T1000 (cell line): ENCODE results near the gene DSG1.
A peak's percentile ranks its signal among the peaks of the same experiment; 100 is the strongest.
"Not testable (repeated sequence)": the region's sequence is repeated elsewhere in the genome, so short reads cannot be mapped to it uniquely, and the experiment has no call there.

Source experiments
- DNase-seq: peaks from one replicate; lab custom pipeline; 2025; ENCODE audit warnings: mixed read lengths; lab: John Stamatoyannopoulos, UW

The DSG1 gene

DNA sequence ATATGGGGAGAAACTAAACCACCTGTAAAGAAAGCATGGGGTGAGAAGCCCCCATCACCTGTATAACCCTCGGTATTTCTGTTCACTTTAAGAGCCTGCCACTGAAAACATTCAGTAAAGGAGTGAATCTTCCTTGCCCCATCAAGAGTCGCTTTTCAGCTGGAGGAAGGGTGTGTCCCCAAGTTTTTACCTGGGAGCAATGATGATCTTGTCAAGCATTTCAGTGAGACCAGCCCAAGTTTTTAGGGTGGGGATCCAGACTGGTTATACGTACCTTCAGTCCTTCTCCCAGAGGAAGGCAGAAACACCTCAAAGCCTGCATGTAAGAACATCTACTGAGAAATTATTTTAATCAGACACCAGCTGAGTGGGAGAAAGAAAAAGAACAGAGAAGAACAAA lies at the start of gene DSG1:
Gene DSG1, plus strand, starts transcription at position 301 of the 400 bp plus-strand sequence. CDS start 141 bp downstream, outside the sequence.
- no peak for DNase-seq

DNA sequence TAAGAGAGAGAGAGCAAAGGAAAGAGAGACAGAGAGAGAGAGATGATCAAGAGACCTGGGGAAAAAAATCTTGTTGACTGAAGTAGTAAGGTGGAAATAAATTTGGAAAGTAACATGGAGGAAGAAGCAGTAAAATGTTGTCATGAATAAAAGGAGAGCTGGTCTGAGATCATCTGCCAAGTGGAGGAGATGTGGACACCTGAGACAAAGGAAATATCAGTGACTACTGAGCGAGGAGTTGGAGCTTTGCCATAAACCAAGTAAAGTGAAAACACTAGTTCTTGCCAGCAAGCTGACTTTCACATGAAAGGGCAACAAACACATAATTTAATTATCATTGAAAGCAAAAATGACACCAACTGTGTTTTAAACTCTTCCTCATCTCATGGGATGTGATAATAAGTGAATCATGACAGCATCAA lies 49.0 kb upstream of the DSG1 start:
- no peak for DNase-seq

DNA sequence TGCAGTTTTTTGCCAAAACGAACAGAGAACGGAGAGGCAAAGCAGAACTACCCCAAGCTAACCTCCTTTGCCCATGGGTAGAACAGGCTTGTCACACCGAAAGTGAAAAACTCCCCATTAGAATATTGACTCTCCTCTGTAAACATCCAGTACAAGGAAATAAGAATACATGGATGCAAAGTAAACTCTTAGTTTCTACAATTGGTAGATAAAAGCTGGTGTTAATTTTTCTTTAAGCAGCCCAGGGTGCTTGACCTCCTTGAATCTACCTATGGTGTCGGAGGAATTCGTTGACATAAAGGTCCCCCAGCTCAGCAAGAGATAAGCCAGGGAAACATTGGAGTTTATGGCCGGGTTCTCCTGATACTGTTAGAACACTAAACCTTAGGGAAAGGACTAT lies 48.4 kb upstream of the DSG1 start:
- no peak for DNase-seq

DNA sequence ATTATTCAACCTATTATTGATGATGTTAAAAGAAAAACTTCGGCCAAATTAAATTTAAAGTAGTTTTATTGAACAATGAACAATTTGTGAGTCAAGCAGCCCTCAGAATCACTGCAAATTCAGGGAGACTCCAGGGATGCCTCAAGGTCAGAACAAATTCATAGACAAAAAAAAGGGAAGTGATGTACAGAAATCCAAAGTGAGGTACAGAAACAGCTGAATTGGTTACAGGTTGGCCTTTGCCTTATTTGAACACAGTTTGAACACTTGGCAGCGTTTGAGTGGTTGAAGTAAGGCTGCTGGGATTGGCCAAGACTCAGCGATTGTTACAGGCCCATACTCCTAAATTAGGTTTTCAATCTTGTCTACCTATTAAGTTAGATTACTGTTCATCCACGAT lies 47.4 kb upstream of the DSG1 start:
- DNase-seq, result no peak

DNA sequence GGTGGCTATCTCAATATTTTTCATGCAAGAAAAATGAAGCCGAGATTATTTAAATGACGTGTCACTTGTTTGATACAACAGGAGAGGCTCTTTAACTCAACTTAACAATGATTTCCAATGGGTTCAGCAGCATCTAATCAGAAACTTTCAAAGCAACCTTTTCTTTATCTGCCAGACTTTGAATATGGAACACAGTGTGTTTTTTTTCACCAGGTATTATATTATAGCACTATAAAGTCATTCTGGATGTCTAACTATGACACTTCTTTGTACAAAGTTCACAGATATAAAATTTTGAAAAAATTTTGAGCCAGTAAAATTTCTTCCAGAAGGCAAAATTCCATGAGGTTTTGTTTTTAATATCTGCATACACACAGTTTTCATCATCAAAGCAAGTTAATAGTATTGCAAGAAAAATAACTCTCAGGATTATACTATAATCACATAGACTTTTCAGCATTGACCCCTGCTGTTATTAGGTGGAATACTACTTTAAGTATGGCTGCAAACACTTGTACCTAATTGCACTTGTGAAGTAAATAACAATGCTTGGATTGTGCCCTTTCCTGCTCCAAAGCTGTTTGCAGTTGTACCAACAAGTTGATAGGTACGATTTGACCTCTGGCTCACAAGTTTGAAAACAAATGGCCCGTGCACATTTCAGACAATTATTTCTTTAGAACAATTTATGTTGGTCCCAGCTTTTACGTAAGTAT lies 44.0 kb upstream of the DSG1 start:
- DNase-seq, result no peak

DNA sequence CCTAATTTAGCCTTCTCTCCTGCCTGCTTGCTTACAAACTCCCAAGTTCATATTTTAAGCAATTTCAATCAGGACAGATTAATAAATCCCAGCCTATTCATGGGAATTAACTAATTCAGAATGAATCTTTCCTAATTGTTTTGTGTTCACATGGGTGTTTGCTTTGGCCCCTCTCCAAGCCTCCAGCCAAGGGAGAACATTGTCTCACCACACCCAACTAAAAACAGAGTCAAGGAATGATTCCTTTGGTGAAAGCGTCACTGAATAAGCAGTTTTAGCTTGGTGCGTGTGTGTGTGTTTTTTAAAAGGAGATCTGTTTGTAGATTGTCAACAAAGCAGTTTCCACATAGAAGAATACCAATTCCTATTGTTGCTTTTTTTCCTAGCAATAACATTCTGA lies 43.0 kb upstream of the DSG1 start:
- DNase-seq, result no peak

DNA sequence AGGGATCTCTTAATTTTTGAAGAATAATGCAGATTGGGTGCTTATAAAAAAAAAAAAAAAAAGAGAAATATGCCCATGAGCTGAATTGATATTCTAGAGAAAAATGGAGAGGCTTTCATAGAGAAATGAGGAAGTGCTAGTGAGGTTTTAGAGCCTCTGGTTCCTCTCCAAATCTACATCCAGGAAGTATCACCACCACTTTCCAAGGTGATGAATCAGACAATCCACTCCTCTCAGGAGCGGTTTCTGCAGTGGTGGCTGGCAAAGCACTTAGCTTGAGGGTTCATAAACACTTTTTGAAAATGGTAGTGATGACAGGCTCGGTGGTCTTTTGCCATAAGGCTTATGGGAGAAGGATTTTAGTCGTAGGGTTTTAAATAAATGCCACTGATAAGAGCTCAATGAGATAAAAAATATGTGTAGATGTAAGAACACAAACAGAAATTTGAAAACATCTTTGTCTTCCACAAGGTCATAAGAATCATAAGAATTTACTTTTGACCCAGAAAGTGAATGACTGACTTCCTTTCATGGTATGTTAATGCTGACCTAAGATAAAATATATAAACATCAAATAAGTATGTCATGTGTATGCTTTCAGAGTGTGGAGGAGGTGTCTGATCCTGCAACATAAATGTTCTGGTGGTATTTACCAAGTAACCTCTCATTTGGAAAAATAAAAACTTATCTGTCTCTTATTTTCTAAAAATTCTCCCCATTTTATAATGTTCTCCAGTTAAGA lies 42.1 kb upstream of the DSG1 start:
- no peak for DNase-seq

DNA sequence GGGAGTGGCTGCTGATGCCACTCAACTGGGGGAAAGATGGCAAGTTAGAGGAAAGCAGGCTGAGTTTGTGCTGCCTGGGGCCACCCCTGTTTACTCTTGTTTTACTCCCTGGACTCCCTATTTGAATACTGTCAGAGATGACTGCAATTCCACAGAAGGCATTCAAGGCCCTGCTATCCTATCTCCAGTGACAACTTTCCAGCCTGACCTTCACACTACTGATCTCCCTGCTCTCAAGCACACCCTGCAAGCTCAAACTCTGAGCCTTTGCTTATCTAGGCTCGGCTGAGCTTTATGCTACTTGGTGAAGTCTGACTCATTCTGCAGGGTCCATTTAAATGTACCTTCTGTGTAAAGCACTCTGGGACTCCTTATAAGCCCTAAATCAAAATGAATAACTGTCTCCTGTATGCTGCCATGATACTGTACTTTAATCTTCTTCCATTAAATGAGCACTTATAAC lies 39.3 kb upstream of the DSG1 start:
- DNase-seq, result no peak

DNA sequence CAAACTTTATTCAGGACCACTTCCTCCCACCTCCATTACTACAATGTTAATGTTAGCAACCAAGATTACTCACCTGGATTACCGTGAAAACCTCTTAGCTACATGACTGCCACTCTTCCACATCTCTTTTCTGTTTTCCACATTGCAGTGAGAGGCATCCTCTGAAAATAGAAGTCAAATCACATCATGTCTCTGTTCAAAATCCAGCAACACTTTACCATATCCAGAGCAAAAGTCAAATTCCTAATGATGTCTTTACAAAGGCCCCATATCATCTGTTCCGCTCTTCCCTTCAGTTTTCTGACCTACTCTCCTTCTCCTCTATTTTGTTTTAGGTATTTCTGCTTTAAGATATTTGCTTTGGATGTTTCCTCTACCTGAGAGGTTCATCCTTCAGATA lies 37.5 kb upstream of the DSG1 start:
- no peak for DNase-seq

DNA sequence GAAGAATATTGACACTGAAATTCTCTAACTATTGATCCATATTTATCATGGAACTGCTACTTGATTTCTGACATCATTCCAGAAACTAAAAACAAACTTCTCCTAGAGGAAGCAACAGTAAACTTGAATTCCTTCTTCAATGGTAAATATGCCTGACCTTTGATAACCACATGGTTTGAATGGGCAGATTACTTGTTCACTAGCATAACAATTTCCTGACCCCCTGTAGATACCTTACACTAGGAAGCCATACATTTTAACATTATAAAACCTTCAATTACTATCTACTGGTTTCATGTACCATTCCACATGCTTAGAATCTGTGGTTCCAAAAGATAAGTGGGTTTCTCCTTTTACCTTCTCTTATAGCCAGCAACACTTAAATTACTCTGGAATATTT lies 36.5 kb upstream of the DSG1 start:
- DNase-seq, result no peak

DNA sequence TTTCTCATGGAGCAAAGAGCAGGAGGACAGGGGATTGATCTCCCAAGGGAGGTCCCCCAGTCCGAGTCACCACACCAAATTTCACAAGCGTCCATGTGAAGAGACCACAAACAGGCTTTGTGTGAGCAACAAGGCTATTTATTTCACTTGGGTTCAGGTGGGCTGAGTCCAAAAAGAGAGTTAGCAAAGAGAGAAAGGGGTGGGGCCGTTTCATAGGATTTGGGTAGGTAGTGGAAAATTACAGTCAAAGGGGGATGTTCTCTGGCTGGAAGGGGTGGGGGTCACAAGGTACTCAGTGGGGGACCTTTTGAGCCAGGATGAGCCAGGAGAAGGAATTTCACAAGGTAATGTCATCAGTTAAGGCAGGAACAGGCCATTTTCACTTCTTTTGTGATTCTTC lies 28.5 kb upstream of the DSG1 start:
- not testable (repeated sequence) for DNase-seq

DNA sequence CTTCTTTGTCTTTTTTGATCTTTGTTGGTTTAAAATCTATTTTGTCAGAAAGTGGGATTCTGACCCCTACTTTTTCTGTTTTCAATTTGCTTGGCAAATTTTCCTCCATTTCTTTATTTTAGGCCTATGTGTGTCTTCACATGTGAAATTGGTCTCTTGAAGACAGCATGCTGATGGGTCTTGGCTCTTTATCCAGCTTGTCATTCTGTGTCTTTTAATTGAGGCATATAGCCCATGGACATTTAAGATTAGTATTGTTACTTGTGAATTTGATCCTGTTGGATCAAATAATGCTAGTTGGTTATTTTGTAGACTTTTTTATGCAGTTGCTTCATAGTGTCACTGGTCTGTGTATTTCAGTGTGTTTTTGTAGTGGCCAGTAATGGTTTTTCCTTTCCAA lies 26.3 kb upstream of the DSG1 start:
- no peak for DNase-seq

DNA sequence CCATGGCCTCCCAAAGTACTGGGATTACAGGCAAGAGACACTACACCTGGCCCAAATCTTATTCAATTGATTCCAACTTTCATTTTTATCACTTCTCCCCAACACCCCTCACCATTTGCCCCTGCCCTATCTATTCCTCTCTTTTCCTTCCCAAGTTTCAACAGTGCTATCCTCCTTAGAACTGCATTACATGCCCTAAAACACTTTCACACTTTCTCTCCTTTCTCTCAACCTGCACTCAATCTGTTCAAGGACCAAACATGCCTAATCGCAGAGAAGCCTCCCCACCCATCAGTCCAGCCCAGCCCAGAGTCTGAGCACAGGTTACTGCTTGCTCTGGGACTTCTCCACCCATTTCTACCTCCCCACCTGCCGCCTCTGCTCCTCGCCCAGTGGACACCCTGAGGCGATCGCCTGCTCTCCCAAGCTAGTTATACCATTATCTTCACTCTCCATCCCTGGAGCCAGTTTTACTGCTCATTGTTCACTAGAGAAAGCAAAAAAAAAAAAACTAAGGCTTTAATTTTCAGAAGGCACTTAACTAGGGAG lies 23.7 kb upstream of the DSG1 start:
- no peak for DNase-seq

DNA sequence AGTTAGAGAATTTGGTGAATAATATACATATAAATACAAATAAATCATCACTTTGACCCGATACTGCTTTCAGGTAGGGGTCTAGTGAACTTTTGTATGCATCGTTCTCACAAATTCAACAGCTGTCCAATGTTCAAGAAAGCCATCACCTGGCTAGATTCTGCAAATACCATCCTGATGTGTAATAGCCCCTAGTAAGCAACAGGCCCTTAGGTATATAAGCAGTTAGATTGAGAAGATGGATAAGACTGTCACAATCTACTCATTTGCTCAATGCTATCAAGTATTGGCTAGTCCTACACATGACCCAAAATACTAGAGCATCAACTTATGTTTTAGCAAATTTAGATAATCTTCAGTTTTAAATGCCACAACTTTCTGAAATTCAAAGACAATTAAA lies 20.7 kb upstream of the DSG1 start:
- no peak for DNase-seq

DNA sequence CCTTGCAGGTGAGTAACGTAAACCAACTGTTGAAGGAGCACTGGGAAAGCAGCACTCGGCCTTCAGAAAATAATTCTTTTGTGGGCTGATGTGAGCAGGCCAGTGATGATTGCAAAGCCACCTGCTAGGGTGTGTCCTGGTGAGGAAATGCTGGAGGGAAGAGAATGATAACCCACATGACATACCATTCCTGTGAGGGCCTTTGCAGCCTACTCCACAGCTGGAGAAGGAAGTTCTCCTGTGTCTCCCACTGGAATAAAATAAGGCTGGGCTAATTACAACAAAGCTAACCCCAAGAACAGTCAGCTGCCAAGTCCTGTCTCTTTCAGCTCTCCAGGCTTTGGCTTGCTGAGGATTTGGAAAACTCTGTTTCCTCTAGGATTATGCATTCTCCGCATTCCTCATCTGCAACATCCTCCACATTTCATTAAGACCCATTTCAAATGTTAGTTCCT lies 16.7 kb upstream of the DSG1 start:
- no peak for DNase-seq

DNA sequence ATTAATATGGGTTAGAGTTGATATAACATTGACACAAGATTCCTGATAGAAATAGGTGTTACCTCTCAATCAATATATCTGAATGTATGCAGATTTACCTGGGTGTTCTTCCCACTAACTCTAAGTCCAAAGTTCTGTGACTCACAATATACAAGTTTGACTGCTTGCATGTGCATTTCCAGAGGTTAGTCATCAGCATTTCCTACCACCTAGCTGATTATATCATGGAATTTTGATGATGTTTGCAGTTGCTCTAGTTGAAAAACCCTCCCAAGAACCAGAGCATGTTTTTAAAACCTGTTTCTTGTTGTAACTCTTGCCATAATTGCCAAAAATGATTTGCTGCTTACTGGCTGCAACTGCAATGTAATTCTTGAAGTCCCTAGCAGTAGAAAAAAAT lies 15.0 kb upstream of the DSG1 start:
- no peak for DNase-seq

DNA sequence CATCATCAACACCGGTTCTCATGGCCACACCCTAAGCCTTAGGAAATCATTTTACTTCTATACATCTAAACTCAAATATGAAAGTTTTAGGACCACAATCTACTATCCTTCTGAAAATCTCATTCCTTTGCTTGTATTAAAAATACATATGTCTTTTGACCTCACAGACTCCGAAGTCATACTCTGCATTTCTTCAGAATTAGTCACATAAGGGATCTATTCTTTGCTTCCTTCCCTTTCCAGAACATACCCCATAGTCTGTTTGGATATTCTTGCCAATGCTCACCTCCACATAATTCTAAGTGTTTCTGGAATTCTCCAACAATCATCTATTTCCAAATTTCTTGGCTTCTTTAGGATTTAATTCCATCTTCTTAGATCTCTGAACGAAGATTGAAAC lies 14.2 kb upstream of the DSG1 start:
- no peak for DNase-seq

DNA sequence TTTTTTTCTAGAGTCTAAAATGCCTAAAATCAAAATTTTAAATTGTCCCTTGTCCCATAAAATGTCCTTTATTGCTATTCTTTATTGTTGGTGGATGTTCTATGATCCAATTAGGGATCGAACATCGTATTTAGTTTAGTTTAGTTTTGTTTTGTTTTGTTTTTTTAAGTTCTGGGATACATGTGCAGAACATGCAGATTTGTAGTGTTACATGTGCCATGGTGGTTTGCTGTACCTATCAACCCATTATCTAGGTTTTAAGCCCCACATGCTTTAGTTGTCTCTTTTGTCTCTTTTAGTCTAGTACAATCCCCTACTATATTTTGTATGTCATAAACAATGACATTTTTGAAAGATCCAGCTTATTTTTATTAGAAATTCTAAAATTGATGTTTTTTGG lies 8.8 kb upstream of the DSG1 start:
- no peak for DNase-seq

DNA sequence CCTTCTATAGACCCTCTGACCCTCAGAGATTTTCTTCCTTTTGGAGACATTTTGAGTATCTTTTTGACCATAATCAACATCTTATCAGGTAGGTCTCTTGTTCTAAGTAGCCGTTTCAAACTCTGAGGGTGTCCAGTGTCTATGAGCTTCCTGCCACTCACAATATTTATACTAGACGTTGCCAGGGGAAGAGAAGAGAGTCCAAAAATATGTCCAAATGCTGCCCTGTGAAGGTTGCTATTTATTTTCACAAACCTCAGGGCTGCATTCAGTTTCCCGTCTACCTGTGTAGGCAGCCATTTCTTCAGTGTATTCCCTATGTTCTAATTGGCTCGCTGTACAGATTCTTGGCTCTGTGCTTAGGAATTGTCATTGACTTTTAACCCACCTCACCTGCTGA lies 986 bp upstream of the DSG1 start:
- no peak for DNase-seq

DNA sequence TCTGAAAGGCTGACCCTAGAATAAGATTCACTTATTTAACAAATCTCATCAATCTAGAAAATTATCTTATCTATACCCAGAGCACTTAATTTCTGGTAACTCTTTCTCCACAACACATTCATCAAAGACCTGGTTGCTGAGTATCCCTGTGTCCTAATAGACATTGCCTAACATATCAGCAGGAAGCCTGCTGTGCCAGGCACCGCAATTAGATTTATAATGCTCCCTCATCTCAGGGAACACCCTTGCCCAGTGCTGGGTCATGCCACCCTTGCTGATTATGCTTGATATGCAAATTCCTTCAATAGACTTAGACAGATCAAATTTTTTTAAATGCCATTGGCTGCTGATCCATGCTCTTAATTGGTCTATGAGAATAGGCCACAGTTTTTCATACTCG lies 3.8 kb downstream of the DSG1 start:
- no peak for DNase-seq

DNA sequence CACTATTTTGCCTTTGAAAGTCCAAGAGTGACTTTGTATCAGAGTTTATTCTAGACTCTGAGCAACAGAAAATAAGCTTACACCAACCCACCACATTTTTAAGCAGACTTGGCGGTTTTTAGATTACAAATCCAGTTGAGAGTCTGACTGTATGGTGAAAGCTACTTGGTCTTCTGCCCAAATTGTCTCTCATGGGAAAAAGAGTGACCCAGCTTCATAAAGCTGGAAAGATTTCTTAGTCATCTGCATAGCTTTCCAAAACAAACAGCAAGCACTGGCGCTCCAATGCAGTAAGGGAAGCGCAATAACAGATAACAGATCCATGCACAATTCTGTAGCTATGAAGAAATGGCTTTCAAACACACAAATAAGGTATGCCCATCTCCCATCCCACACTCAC lies 7.1 kb downstream of the DSG1 start:
- peak; percentile 22 for DNase-seq

DNA sequence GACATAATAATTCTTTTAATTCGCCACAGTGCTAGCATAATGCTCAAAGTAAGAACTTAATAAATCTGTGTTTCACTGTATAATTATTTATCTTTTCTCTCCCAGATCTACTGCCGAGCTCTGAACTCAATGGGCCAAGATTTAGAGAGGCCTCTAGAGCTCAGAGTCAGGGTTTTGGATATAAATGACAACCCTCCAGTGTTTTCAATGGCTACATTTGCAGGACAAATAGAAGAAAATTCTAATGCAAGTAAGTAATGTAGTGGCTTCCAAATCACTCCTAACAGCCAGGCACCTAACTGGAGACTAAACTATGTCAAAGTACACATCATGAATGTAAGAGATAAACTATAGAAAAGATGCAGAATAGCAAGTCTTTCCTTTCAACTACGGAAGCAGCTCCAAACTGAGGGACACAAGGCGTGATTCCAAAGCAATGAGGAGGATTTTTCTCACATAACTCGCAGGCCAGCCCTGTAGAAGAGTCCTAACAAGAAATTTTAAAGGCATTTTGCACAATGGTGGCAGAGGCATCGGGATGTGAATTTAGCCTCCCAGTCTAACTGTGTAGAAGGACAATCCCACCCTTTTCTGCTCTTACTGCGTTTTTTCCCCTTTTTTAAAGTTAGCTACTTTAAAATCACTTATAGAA lies 12.0 kb downstream of the DSG1 start:
- DNase-seq, result no peak

DNA sequence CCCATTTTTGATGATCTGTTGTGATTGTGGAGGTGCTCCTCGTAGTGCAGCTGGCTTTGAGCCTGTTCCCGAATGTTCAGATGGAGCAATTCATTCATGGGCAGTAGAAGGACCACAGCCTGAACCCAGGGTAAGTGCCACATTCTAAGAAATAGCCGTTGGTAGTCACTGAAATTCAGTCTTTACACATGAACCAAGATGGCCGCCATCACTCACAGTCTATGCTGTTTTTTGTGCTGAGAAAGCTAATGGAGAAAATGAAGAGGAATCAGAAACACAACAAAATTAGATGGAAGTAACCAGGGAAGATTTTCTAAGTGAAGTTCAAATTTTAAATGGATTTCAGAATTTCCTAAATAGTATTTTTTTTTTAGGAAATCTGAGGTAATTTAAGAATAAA lies 25.5 kb downstream of the DSG1 start:
- no peak for DNase-seq
